HS-27A (cell line): ENCODE results near the gene RNF11.

Source experiments
- DNase-seq: peaks from one replicate; pipeline ENCODE4 v3.0.0-alpha.2; 2012; ENCODE audit warnings: low read depth, missing footprints

The RNF11 gene

GRCh38 chr1:51297401-51298321, 61.6 kb downstream of the RNF11 start:
- DNase-seq = no peak

GRCh38 chr1:51298322-51298705, 62.2 kb downstream of the RNF11 start:
- DNase-seq = no peak

GRCh38 chr1:51299185-51299885, 63.3 kb downstream of the RNF11 start:
- DNase-seq = no peak

- DNase-seq = no peak
These were observed 64.1 kb downstream of the RNF11 start for GRCh38 chr1:51299981-51300670.

GRCh38 chr1:51301152-51301843, 65.2 kb downstream of the RNF11 start:
- DNase-seq = no peak

- DNase-seq = no peak
These were observed 65.7 kb downstream of the RNF11 start for GRCh38 chr1:51301844-51302162.

- no peak for DNase-seq
These were observed 66.2 kb downstream of the RNF11 start for GRCh38 chr1:51302270-51302669.

GRCh38 chr1:51302746-51303145, 66.7 kb downstream of the RNF11 start:
- DNase-seq = no peak

GRCh38 chr1:51303315-51303714, 67.2 kb downstream of the RNF11 start:
- DNase-seq = no peak

GRCh38 chr1:51303751-51304251, 67.7 kb downstream of the RNF11 start:
- no peak for DNase-seq

GRCh38 chr1:51304360-51304759, 68.3 kb downstream of the RNF11 start:
- DNase-seq = no peak

GRCh38 chr1:51305371-51305823, 69.3 kb downstream of the RNF11 start:
- no peak for DNase-seq

- DNase-seq = no peak
These were observed 70.9 kb downstream of the RNF11 start for GRCh38 chr1:51306950-51307349.

- DNase-seq = no peak
These were observed 72.6 kb downstream of the RNF11 start for GRCh38 chr1:51308636-51309035.

- DNase-seq = no peak
These were observed 73.2 kb downstream of the RNF11 start for GRCh38 chr1:51309291-51309690.

GRCh38 chr1:51310871-51311613, 75.0 kb downstream of the RNF11 start:
- DNase-seq = no peak

GRCh38 chr1:51311826-51312225, 75.8 kb downstream of the RNF11 start:
- DNase-seq = no peak

GRCh38 chr1:51312718-51313117, 76.6 kb downstream of the RNF11 start:
- DNase-seq = no peak

GRCh38 chr1:51313268-51313852, 77.3 kb downstream of the RNF11 start:
- no peak for DNase-seq

- no peak for DNase-seq
These were observed 78.1 kb downstream of the RNF11 start for GRCh38 chr1:51313961-51314777.
